ENCODE data around the gene WNT6.
"Not testable (repeated sequence)": the region's sequence is repeated elsewhere in the genome, so short reads cannot be mapped to it uniquely, and the experiment has no call there.

WNT6 gene

DNA sequence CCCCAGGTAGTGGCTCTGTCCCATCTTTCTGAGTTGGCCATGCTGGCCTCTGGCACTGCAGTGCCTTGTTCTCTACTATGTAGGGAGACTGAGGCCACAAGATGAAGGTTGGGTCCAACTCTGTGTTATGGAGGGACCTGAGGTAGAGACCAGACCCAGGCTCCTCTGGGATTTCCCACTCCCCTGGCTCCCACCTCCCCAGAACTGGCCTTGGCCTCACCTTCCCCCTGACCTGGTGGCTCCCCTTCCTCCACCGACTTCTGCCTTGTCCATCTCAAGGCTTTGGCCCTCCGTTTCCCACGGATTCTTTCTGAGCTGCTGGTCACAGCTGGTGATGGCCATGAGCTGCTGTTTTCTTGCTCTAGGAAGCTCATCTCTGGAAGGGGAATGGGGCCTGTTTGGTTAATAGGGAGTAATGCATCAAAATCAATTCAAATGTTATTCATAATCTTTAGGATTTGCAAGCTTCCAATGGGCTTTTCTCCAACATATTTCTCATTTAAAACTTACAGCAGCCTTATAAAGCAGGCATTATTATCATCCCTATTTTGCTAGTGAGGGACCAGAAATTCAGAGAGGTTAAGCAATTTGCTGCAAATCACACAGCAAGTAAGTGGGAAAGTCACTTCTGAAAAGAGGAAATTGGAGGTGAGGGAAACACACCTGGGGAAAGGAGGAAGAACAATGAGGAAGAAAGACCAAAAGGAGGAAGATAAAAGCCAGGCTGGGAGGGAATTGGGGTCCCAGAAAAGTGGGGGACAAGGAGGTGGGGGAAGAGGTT lies 28.9 kb upstream of the WNT6 start:
- no peak for DNase-seq (ENCODE audit: low read depth in 3 of 3)

DNA sequence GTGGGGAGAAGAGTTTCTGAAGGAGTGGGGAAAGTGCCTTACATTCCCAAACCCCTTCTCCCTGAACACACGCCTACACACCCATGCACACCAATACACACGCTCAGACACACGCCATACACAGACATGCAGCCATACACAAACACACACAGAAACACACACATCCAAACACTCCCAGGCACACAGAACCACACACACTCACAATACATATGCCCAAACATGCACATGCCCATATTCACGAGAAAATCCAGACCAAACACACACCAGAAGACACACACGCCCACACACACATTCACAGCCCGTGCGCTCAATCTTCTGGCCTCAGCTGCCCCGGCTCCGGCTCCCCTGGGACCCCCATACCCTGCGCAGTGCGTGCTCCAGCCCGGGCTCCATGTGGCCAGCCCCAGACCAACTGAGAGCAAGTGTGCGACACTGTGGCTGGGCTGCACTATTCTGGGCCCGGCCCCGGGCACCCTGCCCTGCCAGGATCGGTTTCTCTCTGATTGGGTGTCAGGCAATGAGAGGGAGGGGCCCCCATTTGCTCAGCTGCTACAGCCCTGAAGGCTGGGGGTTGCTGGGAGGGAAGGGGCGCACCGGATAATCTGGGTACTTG lies 28.1 kb upstream of the WNT6 start, which contains the start of gene PRKAG3:
Gene PRKAG3, minus strand, starts transcription at position 426 of the 613 bp plus-strand sequence.
- DNase-seq (ENCODE audit: low read depth in 3 of 3): no peak

DNA sequence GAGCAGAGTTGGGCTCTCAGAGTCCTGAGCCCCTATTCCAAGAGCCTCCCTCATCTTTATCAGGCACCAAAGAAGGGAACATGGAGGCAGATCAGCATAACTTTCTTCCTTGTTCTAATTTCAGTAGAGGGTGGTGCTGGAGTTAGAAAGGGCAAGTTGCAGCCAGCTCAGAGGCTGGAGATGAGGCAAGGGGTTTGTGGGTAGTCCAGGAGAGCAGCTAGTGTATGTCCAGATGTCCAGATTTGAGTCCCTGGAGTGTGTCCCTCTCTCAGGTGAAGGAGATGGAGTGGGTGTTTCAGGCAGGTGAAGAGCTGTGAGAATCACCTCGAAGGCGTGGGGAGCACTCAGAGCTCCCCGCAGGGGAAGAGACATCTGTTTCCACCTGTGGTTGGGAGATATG lies 27.5 kb upstream of the WNT6 start:
- DNase-seq (ENCODE audit: low read depth in 3 of 3): no peak

DNA sequence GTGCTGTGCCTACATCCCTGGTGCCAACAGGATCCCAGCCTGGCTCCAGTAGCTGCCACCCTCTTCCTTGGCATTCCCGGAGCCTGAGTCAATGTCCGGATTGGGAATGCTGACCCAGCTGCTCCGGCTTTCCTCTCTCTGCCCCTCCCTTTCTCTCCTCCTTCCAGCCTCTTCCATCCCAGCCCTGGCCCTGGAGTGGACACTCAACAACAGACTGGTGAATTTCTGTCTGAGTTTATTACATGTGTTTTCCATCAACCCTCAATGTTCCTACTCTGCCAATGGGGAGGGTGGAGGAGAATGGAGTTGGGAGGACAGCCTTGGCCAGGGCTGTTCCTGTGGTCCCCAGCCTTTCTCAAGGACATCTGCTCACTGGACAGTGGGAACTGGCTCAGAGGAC lies 27.1 kb upstream of the WNT6 start:
- no peak for DNase-seq (ENCODE audit: low read depth in 3 of 3)

DNA sequence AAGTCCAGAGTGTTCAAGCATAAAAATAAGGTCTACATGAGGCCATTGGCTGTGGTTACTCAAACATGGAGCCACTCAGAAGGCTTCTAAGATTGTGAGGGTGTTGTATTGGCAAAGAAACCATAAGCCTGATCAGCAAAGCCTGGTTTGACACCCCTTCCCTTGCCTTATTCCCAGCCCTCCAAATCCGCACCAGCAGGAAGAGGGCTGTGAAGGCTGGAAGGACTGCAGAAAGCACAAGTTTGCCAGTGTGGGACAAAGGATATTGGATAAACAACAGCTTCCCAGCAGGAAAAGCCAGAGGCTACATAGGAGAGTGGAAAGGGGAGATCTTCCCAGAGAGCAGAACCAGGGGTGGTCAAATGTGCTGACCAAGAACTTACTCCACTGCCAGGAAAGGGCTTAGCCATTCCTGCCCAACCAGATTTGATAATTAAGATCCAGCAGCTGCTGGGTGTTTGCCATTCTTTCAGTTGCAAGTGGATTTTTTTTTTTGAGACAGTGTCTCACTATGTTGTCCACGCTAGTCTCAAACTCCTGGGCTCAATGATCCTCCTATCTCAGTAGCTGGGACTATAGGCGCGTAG lies 26.5 kb upstream of the WNT6 start:
- DNase-seq (ENCODE audit: low read depth in 3 of 3): no peak

DNA sequence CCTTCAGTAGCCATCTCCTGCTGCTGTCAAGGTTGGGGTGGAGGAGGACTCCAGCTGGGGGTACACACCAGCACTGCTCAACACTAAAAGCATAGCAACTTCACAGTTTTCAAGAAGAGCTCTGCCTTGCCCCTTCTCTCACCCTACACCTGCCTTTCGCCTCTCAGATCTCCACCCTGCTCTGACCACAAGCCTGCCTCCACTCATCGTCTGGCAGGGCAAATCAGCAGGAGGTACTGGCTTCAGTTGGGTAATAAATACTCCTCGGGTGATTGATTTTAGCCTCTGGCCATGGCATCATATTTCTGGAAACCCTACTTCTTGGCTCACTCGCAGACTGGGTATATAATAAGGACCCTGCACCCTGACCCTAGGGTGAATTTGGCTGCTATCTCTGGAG lies 24.9 kb upstream of the WNT6 start:
- DNase-seq (ENCODE audit: low read depth in 3 of 3): no peak

DNA sequence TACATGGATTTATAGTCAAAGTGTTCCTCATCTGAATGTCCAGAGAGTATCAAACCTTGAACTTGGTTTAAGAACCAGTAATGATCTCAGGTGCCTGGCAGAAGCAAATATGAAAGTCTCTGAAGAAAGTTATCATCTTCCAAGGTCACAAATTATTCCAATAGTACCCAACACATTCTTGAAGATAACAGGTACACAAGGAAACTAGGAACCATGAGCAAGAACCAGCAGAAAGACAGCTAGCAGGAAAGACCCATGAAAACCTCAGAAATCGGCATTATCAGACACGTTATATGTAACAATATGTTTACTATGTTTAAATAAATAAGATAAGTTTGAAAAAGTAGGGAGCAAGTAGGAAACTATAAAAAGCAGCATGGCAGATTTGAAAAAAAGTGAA lies 22.1 kb upstream of the WNT6 start:
- no peak for DNase-seq (ENCODE audit: low read depth in 3 of 3)

DNA sequence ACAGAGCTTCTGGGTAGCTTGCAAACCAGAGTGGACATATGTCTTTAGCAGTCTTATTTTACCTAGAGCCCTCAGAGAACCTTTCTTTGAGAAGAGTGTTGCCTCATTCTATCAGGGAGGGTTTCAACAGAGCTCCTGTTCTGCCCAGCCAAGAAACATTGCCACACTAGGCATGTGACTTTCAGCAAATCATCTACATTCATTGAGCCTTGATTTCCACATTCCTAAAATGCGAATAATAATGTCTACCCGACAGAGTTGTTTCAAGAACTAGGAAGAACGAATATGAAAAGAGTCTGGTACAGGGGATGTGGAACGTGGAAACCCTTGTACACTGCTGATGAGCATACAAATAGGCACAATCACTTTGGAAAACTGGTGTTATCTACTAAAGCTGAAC lies 20.2 kb upstream of the WNT6 start:
- DNase-seq (ENCODE audit: low read depth in 3 of 3): no peak

DNA sequence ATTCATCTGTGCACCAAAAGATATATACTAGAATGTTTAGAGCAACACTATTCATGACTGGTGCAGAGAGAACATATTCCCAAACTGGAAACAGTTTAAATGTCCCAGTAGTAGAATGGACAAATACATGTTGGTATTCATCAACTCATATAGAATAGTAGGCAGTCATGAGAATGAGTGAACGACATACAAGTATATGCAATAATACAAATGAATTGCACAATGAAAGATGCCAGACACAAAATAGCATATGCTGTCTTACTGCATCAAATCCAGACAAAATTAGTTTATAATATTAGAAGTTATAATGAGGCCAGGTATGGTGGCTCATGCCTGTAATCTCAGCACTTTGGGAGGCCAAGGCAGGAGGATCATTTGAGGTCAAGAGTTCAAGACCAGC lies 19.7 kb upstream of the WNT6 start:
- no peak for DNase-seq (ENCODE audit: low read depth in 3 of 3)

DNA sequence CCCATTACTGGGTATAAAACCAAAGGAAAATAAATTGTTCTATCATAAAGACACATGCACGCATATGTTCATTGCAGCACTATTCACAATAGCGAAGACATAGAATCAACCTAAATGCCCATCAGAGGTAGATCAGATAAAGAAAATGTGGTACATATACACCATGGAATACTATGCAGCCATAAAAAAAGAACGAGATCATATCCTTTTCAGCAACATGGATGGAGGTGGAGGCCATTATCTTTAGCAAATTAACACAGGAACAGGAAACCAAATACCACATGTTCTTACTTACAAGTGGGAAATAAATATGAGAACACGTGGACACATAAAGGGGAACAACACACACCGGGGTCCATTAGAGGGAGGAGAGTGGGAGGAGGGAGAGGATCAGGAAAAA lies 15.3 kb upstream of the WNT6 start:
- DNase-seq (ENCODE audit: low read depth in 3 of 3): not testable (repeated sequence)

DNA sequence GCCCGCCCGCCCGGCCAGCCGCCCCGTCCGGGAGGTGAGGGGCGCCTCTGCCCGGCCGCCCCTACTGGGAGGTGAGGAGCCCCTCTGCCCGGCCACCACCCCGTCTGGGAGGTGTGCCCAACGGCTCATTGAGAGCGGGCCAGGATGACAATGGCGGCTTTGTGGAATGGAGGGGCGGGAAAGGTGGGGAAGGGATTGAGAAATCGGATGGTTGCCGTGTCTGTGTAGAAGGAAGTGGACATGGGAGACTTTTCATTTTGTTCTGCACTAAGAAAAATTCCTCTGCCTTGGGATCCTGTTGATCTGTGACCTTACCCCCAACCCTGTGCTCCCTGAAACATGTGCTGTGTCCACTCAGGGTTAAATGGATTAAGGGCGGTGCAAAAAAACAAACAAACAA lies 12.6 kb upstream of the WNT6 start:
- not testable (repeated sequence) for DNase-seq (ENCODE audit: low read depth in 3 of 3)

DNA sequence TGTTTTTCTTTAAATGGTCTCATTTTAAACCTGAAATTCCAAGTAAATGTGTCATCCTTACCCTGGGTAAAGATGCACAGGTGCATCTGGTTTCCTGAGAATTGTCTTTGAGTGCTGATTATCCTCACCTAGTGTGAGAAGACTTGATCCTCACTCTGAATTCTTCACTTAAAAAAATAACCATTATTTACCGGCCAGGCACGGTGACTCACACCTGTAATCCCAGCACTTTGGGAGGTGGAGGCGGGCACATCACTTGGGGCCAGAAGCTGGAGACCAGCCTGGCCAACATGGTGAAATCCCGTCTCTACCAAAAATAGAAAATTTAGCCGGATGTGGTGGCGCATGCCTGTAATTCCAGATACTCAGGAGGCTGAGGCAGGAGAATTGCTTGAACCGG lies 9.9 kb upstream of the WNT6 start:
- no peak for DNase-seq (ENCODE audit: low read depth in 3 of 3)

DNA sequence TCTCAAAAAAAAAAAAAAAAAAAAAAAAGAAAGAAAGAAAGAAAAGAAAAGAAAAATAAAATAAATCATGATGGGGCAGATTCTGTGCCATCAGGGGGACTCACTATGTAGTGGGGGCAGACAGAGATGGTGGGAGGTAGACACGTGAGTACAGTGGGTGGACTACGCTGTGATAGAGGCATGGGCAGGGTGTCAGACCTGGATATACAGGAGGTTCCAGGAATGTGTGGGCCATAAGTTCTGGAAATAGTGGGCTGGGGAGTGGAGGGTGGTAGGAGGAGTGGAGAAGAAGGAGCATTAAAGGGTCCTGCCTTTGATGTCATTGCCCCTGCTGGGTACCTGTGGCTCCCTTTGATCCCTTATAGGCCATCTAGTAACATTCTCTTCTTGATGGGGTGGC lies 8.8 kb upstream of the WNT6 start:
- no peak for DNase-seq (ENCODE audit: low read depth in 3 of 3)

DNA sequence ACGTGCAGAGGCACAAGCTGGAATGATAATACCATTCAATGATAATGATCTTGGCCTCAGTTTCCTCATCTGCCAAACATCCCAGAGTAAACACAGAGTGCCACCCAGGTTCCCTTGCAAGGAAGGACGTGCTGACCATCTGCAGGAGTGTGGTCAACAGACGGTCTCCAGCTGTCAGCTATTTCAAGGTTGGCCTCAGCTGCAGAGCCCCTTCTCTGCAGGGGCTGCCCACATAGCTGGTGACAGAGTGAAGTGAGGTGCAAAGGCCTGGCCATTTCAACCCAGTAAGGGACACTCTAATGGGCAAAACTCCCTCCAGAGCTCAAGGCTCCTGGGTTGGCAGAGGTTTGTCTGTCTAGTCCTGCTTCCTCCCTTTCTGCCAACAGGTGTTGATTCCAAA lies 8.3 kb upstream of the WNT6 start:
- no peak for DNase-seq (ENCODE audit: low read depth in 3 of 3)

DNA sequence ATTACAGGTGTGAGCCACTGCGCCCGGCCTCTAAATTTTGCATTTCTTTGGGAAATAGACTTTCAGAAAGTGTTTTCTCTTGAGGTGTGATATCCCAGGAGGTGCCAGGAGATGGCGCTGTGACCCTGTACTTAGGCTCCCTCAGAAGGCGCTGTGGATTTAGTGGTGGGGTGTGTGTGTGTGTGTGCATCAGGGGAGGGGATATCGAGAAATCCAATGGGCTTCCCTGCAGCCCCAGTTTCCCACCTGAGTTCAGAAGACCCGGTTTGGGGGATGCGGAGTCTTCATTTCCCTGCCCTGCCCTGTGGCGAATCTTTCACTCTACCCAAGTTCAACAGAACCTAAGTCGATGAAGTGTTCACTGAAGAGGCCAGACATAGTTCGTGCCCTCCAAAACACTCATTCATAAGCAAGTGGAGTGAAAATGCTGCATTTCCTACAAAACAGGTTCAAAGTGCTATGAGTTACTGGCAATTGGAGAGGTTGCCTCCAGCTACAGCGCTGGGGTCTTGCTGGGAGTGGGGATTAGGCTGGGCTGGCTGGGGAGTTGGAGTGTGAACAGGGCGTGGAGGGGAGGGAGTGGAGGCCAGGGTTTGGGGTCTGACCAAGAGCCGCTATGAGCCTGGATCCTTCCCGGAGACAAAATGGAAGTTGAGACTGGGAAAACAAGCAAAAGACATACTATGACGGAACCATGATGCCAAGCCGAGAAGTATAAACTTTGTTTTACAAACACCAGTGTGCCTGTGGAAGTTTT lies 6.5 kb upstream of the WNT6 start:
- DNase-seq (ENCODE audit: low read depth in 3 of 3): peak; percentile 23 to 56 (median 47)

DNA sequence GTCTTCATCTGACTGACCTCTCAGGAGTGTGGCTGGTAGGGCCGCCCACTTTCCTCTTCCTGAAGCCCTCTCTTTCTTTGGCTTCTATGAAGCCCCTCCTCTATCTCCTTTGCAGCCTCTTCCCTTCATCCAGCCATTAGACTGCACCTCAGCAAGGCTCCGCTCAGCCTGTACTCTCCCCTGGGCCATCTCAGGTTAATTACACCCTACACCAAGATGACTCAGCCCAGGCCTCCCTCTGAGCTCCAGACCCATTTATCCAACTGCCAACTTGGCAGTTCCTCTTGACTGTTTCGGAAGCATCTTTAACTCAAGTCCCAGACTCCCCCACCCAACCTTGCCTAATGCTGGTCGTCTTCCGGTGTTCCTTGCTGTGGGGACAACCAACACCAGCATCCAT lies 5.8 kb upstream of the WNT6 start:
- DNase-seq (ENCODE audit: low read depth in 3 of 3): no peak

DNA sequence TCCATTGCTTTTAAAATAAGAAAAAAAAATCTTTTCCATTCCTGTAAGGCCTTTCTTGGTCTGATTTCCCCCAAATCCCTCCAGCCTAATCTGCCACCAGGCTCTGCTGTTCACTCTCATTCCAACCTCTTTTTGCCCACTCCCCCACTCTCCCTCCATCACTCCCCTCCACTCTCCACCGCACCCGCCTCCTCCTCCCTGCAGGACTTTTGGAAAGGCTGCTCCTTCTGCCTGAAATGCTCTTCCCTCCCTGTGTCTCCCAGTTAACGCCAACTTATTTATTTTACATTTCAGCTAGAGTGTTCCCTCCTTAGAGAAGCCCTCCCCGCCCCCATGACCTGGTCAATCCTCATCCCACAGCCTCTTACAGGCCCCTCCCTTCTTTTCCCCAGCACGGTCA lies 4.7 kb upstream of the WNT6 start:
- DNase-seq (ENCODE audit: low read depth in 3 of 3): no peak

DNA sequence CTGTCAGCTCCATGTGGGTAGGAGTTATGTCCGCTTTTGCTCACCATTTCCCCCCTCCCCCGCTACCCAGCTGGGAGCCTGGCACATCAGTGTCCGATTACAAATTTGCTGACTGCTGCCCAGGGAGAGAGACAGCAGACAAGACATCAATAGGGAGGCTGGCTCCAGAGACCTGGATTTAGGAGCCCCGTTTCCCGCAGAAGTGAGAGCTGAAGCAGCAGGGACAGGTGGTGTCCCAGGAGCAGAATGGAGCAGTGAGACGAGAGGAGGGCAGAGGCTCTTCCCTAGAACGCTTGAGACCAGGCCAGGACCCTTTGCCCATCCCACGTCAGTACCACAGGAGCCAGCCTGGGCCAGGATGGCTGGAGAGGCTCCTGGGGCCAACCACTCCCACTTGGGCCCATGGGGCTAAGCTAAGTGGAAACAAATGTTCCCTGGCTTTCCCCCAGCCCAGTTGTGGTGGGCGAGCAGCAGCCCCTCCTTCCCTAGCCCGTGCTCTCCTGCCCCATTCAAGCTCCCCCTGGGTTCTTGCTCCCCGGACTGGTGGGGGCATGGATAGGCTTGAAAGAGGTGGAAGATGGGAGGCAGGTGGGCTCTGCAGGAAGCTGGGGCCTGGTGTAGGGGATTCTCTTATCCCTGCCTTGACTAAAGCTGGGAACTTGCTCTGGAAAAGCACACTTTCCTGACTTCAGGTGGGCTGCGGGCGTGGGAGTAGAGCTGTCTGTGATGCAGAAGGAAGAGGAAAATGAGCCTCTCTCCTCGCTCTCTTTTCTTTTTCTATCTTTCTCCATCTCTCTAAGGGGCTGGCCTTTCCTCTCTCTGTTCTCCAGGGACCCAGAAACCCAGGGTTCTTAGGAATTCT lies 4.1 kb upstream of the WNT6 start:
- DNase-seq (ENCODE audit: low read depth in 3 of 3): no peak

DNA sequence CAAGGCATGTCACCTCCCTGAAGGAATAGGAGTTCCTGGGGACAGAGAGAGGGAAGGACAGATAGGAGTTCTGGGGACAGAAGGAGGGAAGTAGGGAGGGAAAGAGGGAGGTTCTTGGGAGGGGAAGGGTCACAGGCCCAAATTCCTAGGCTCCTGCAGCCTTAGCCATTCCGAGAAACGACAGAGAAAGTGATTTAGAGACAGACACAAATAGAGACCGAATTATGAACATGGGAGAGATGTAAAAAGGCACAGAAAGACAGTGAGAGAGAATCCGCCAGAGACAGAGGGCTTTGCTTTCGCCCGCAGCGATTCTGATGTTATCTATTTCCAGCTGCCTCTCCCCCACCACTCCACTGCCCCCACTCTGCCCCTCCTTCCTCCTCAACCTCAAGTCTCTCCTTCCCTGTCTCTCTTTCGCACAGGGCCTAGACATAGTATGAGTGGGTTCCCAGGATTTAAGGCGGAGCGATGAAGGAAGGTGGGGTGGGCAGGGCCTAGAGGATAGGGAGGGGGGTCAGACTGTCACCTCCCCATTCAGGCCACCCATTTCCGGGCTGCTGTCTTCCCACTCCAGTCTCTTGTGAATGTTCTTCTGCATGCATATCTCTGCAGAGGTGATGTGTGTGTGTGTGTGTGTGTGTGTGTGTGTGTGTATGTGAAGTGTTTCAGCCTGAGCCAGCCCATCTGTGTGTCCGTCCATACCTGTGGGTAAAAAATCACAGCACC lies 3.3 kb upstream of the WNT6 start:
- DNase-seq (ENCODE audit: low read depth in 3 of 3): no peak

DNA sequence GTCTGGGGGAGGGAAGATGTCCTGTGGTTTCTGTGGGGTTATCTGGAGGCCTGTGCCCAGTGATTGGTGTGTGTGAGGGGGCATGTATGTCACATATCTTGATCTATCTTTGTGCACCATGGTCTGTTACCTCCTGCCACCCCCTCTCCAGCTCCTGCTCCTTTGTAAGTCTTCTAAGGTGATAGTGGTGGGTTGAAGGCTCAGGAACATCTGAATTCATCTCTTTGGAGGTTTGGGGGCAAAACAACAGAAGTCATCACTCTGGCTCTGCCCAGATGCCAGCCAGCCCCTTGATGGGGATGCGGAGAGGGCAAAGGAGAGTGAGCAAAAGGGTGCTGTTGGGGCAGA lies 2.7 kb upstream of the WNT6 start:
- no peak for DNase-seq (ENCODE audit: low read depth in 3 of 3)
